K562 (cell line): ENCODE data around the gene CPLX1. TPM values are rescaled to one million over a fixed set of nuclear protein-coding genes. Genes with fewer than 3 reads are reported as not detected.

Experiments
- ATAC-seq: fragments of 200-7000 bp; cut with Tn5 transposase; 3 replicates; pipeline ENCODE4 v1.9.1; 2020; ENCODE audit warnings: moderate library complexity
- BruUV-seq: library from RNA; stranded (reverse); fragments of 400-500 nt; replicated peaks from 2 replicates; lab custom pipeline; 2021; lab: Mats Ljungman, UMichigan
- CTCF ChIA-PET: fragments of 300-600 bp; formaldehyde crosslinking; extraction: SDS; loops from one replicate; lab custom pipeline; 2021; ENCODE audit warnings: low intra/inter-chr PET ratio; lab: Yijun Ruan, JAX
- POLR2A ChIA-PET: fragments of 300-600, 350-650 bp; sonication (Branson Sonifier 250); formaldehyde crosslinking; extraction: SDS; loops from one replicate; lab custom pipeline; 2021; ENCODE audit warnings: antibody characterized with exemption, inconsistent platforms; lab: Yijun Ruan, JAX
- DNase-seq, 4 experiments: peaks; one replicate each; pipeline versions ENCODE4 v3.0.0 to v3.0.0-alpha.2; 2011 to 2018; ENCODE audit warnings: low spot score in 3 of 4, mixed read lengths in 3 of 4; ENCODE audit errors: extremely low read depth in 1 of 4
- FAIRE-seq: peaks from 2 replicates; lab custom pipeline; 2011; peaks lifted over from hg19 to GRCh38; lab: Jason Lieb, UNC
- H2AFZ ChIP-seq: 2 replicates; pipeline ENCODE4 v1.6.0; 2011; ENCODE audit warnings: low read depth, low read length, control low read depth, inconsistent platforms
- H3K27ac ChIP-seq: fragments of 200-600 bp; 3 replicates; pipeline ENCODE4 v1.8.0; 2011; ENCODE audit warnings: low read depth, mild to moderate bottlenecking, control low read depth, inconsistent platforms, low read length, moderate library complexity, mixed read lengths; ENCODE audit errors: extremely low read depth
- H3K27me3 ChIP-seq, 2 experiments: fragments of 300-600 bp in 1 of 2; 2 replicates in 1 of 2; 3 replicates in 1 of 2; pipeline versions ENCODE4 v1.6.0 to v1.8.0; 2011; ENCODE audit warnings: inconsistent platforms in 2 of 2, low read length in 2 of 2, mild to moderate bottlenecking in 1 of 2, mixed read lengths in 1 of 2, moderate library complexity in 1 of 2; ENCODE audit not compliant: control insufficient read depth in 2 of 2, insufficient read depth in 2 of 2
- H3K36me3 ChIP-seq: fragments of 300-600 bp; 3 replicates; pipeline ENCODE4 v1.8.0; 2011; ENCODE audit warnings: mild to moderate bottlenecking, low read length, inconsistent platforms; ENCODE audit not compliant: control insufficient read depth, insufficient read depth
- H3K4me1 ChIP-seq, 2 experiments: fragments of 200-600 bp in 1 of 2; replicated peaks in 1 of 2; 2 replicates in 1 of 2; 3 replicates in 1 of 2; pipeline versions ENCODE4 v1.5.1 to v1.8.0; 2011; ENCODE audit warnings: inconsistent platforms in 2 of 2, low read length in 2 of 2, mild to moderate bottlenecking in 1 of 2, mixed read lengths in 1 of 2, moderate library complexity in 1 of 2; ENCODE audit not compliant: control insufficient read depth in 2 of 2, insufficient read depth in 2 of 2
- H3K4me2 ChIP-seq: 2 replicates; pipeline ENCODE4 v1.6.1; 2011; ENCODE audit warnings: low read length, control low read depth, inconsistent platforms, mixed read lengths; ENCODE audit not compliant: insufficient read depth
- H3K4me3 ChIP-seq: fragments of 200-600 bp; sonication (generic), shearing (Covaris generic); 2 replicates; pipeline ENCODE4 v1.5.1; 2016; ENCODE audit warnings: control low read depth, inconsistent platforms
- H3K79me2 ChIP-seq: fragments of 200-600 bp; 3 replicates; pipeline ENCODE4 v1.8.0; 2011; ENCODE audit warnings: low read length, inconsistent platforms; ENCODE audit not compliant: control insufficient read depth, insufficient read depth
- H3K9ac ChIP-seq, 2 experiments: 2 replicates each; pipeline versions ENCODE4 v1.6.0 to v1.6.1; 2011; ENCODE audit warnings: low read depth in 2 of 2, low read length in 2 of 2, control low read depth in 1 of 2, inconsistent platforms in 1 of 2, mild to moderate bottlenecking in 1 of 2, mixed read lengths in 1 of 2; ENCODE audit not compliant: insufficient read depth in 1 of 2
- H3K9me1 ChIP-seq: one replicate; pipeline ENCODE4 v1.6.0; 2011; ENCODE audit warnings: inconsistent platforms, mild to moderate bottlenecking, low read length, moderate library complexity; ENCODE audit not compliant: control insufficient read depth, insufficient read depth
- H3K9me3 ChIP-seq: replicated peaks from 2 replicates; pipeline ENCODE4 v1.5.1; 2011; ENCODE audit warnings: low read depth, low read length, inconsistent platforms; ENCODE audit not compliant: control insufficient read depth, insufficient read depth
- H4K20me1 ChIP-seq: replicated peaks from 2 replicates; pipeline ENCODE4 v1.6.1; 2011; ENCODE audit warnings: low read length, inconsistent platforms, mixed read lengths; ENCODE audit not compliant: control insufficient read depth, insufficient read depth
- ELF1 ChIP-seq: fragments of 200-800 bp; sonication (Bioruptor generic); IDR thresholded peaks from 2 replicates; pipeline ENCODE4 v1.6.1; 2016; ENCODE audit warnings: missing genetic modification characterization, missing compliant biosample characterization
- NFXL1 ChIP-seq: fragments of 450-650 bp; formaldehyde crosslinking; IDR thresholded peaks from 2 replicates; pipeline ENCODE4 v1.4.0; 2021; ENCODE audit warnings: mild to moderate bottlenecking
- THRA ChIP-seq: fragments of 450-650 bp; IDR thresholded peaks from 2 replicates; pipeline ENCODE4 v1.6.1; 2017; ENCODE audit warnings: mild to moderate bottlenecking, moderate library complexity
- WGBS: fragments of 100-300 bp; shearing (Covaris generic); methylation state at CpG from one replicate; pipeline ENCODE4 v1.1.6; 2016; ENCODE audit warnings: low coverage, mixed read lengths; ENCODE audit not compliant: insufficient coverage; ENCODE audit errors: missing lambda C conversion rate; 5-methylcytosine and 5-hydroxymethylcytosine counted together
- in situ Hi-C: fragments of 300-500 bp; cut with MboI; formaldehyde crosslinking; loops from 4 replicates; pipeline ENCODE4 v1.15.0; 2018; ENCODE audit warnings: inconsistent platforms, mixed read lengths
- intact Hi-C: fragments of 100-400 bp; cut with micrococcal nuclease; formaldehyde crosslinking; loops from 2 replicates; pipeline ENCODE4 v1.14.2; 2022
- polyA plus RNA-seq, 8 experiments: library from polyadenylated mRNA; depleted of rRNA in 4 of 8; stranded (reverse) in 5 of 8; unstranded in 3 of 8; fragments of >200 nt; fragmentation: Nextera tagmentation in 2 of 8; fragmentation: Illumina TruSeq in 1 of 8; extraction: Ambion mirVana in 2 of 8; extraction: Trizol in 1 of 8; gene quantifications; 2 replicates each; pipeline versions ENCODE4 v1.2.1 to v1.2.3, GENCODE V29; 2011 to 2014; ENCODE audit warnings: inconsistent platforms in 1 of 8, missing spikeins in 1 of 8
- total RNA-seq, 7 experiments: library from RNA; depleted of rRNA in 6 of 7; stranded (reverse); fragments of >200 nt in 6 of 7; fragmentation: Illumina TruSeq in 2 of 7; extraction: Trizol in 2 of 7; gene quantifications; 2 replicates each; pipeline versions ENCODE4 v1.2.1 to v1.2.3, GENCODE V29; 2011 to 2021; ENCODE audit warnings: low replicate concordance in 1 of 7

The CPLX1 gene
- total and polyA plus RNA-seq, 9 of the 15 experiments (the other 6 are each of a cell fraction or from before 2014, with no cell fraction given): 0.03 to 3.3 (median 0.17) TPM; not detected in 2

GRCh38 chr4:785332-786073, 40.4 kb downstream of the CPLX1 start:
- Histone ChIP-seq H3K36me3 (peaks cover 7% of the 10 kb centered on the region; the same call in 2 of the 3 replicates), H3K79me2 (peaks cover 12% of the 10 kb centered on the region), H3K27me3 (0 out of 5 replicates have a peak, but pooled peaks cover 0 to 3% of the 10 kb centered on the region in 2 experiments), H4K20me1 (no peaks in the 10 kb centered on the region), H3K4me2 (no peak overlapping the region), H3K9ac (no peak overlapping the region), H3K4me3 (no peak overlapping the region), H3K27ac (no peak overlapping the region), H3K9me1 (no peaks in the 10 kb centered on the region), H2AFZ (no peak overlapping the region), H3K4me1 (peaks cover 9 to 81% of the 10 kb centered on the region in 2 experiments; a peak in 4 of 5 replicates), H3K9me3 (no peaks in the 10 kb centered on the region)
- ATAC-seq (no peak), DNase-seq (no peak), FAIRE-seq (no peak)
- TF ChIP-seq ELF1 (no peak), NFXL1 (no peak), THRA (no peak)
- intact Hi-C loops (no loop called here), in situ Hi-C loops (no loop called here)
- POLR2A ChIA-PET: interaction anchor here (1.0 kb wide), 1 partner anchor 9 kb away, joined by 3 read pairs; no protein-coding TSS in a partner anchor
- no TSS peak for BruUV-seq
- 83% methylated on average over 26 of the region's 57 CpGs for WGBS
- CTCF ChIA-PET: no interaction called here
